ENCODE data around the gene FGD5. TPM values are rescaled to one million over a fixed set of nuclear protein-coding genes. Genes with fewer than 3 reads are reported as not detected.

The FGD5 gene
- polyA plus RNA-seq, 1 of the 3 experiments (the other 2 are of a cell fraction), result not detected

DNA sequence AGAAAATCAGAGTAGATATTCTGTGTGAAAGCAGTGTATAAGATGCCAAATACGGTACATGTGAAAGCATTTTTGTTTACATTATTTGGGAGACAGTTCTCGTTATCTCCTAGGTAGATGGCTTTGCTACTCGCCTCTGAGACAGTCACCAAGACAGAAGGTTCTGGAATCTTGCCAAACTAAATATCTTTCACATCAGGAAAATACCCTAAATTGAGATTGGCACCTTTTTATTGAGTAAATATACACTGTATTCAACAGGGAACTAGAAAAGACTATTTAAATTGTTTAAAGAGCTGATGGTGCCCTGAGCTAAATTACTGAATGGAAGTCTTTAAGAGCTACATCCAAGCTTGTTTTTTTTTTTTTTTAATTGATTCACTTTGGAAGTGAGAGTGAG lies 3.4 kb downstream of the FGD5 start:
- Histone ChIP-seq H3K36me3 (replicated peaks in 1 of 2; ENCODE audit: control insufficient read depth in 1 of 2, insufficient read depth in 2 of 2, low read length in 1 of 2) (no peaks in the 10 kb centered on the region), H3K27ac (ENCODE audit: low read depth in 2 of 2, low read length in 1 of 2) (no peak overlapping the region), H2AFZ (ENCODE audit: low read depth) (no peak overlapping the region), H3K9me3 (no peaks in the 10 kb centered on the region), H3K9me2 (no peaks in the 10 kb centered on the region), H3K4me2 (no peak overlapping the region), H3K4me3 (ENCODE audit: low read depth in 2 of 2, low read length in 1 of 2) (no peak overlapping the region), H3F3A (replicated peaks; ENCODE audit: insufficient read depth) (no peaks in the 10 kb centered on the region), H3K27me3 (ENCODE audit: insufficient read depth) (peaks cover 27% of the 10 kb centered on the region), H3K9ac (no peak overlapping the region), H3K4me1 (ENCODE audit: control insufficient read depth in 1 of 2, insufficient read depth in 2 of 2, low read depth in 1 of 2, low read length in 1 of 2) (no peaks in the 10 kb centered on the region; a peak in 1 of 4 replicates), H3K79me2 (ENCODE audit: insufficient read depth) (no peaks in the 10 kb centered on the region), H4K20me1 (ENCODE audit: insufficient read depth) (no peaks in the 10 kb centered on the region)
- WGBS (ENCODE audit: low lambda C conversion rate), result 62% methylated on average over 3 of the region's 3 CpGs
- CTCF ChIA-PET, result interaction anchor here (0.7 kb wide), 1 partner anchor 11 kb away, joined by 3 read pairs; no protein-coding TSS in a partner anchor
- no peak for TF ChIP-seq TCF12 (IDR thresholded peaks at IDR 0.05)
- POLR2A ChIA-PET, result no interaction called here
- DNase-seq, result no peak

DNA sequence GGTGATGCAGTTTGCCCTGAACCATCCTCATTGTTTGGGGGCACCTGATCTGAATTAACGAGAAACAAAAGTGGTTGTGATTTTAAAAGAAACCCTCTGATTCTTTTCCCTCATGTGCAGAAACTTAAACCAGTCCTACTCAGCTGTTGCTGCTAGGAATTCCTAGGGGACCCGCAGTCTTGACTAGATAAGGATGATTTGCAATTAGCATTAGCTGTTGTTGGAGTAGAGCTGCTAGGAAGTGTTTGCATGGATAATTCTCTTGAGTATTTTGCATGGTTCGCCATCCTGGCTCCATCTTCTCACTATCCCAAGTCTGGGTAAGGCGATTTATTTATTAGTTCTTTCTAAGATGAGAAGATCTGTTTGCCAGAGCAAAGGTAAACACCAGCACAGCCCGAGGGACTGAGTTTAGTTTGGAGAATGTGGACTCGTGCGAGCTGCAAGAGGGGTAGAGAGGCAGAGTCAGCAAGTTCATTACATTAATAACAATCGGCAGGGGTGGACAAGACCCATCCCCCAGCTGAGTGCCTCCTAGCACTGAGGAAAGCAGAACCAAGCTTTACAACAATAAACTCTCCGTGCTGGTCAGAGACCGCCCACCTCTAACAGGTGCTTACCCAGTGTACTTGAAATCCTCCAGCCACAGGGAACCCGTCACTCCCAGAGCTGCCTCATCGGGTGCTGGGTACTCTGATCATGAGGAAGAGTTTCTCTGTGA lies 4.1 kb downstream of the FGD5 start:
- no peak for TF ChIP-seq FOXM1 (IDR thresholded peaks at IDR 0.05; ENCODE audit: low read depth)
- TF ChIP-seq FOSL2 (IDR thresholded peaks at IDR 0.05; ENCODE audit: borderline replicate concordance, low read depth), result no peak
- no peak for TF ChIP-seq GABPA (IDR thresholded peaks at IDR 0.05; ENCODE audit: low read depth)
- no peak for TF ChIP-seq EP300 (IDR thresholded peaks at IDR 0.05; ENCODE audit: borderline replicate concordance in 1 of 2, low read depth in 1 of 2, low read length in 1 of 2)
- no peak for TF ChIP-seq RXRA (IDR thresholded peaks at IDR 0.05; ENCODE audit: borderline replicate concordance, low read depth)
- TF ChIP-seq CHD2 (IDR thresholded peaks at IDR 0.05; ENCODE audit: low read length, partially characterized antibody), result no peak
- TF ChIP-seq, protein P1, sequence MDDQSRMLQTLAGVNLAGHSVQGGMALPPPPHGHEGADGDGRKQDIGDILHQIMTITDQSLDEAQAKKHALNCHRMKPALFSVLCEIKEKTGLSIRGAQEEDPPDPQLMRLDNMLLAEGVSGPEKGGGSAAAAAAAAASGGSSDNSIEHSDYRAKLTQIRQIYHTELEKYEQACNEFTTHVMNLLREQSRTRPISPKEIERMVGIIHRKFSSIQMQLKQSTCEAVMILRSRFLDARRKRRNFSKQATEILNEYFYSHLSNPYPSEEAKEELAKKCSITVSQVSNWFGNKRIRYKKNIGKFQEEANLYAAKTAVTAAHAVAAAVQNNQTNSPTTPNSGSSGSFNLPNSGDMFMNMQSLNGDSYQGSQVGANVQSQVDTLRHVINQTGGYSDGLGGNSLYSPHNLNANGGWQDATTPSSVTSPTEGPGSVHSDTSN (IDR thresholded peaks at IDR 0.05), result no peak
- TF ChIP-seq ELF1 (IDR thresholded peaks at IDR 0.05), result no peak
- Histone ChIP-seq H3K9me2 (no peaks in the 10 kb centered on the region), H3K4me1 (ENCODE audit: control insufficient read depth in 1 of 2, insufficient read depth in 2 of 2, low read depth in 1 of 2, low read length in 1 of 2) (no peaks in the 10 kb centered on the region; a peak in 1 of 4 replicates), H3K4me3 (ENCODE audit: low read depth in 2 of 2, low read length in 1 of 2) (no peak overlapping the region), H3F3A (replicated peaks; ENCODE audit: insufficient read depth) (no peaks in the 10 kb centered on the region), H3K9me3 (no peaks in the 10 kb centered on the region), H3K27me3 (ENCODE audit: insufficient read depth) (peaks cover 27% of the 10 kb centered on the region), H3K4me2 (no peak overlapping the region), H3K27ac (ENCODE audit: low read depth in 2 of 2, low read length in 1 of 2) (no peak overlapping the region), H2AFZ (ENCODE audit: low read depth) (no peak overlapping the region), H3K79me2 (ENCODE audit: insufficient read depth) (no peaks in the 10 kb centered on the region), H4K20me1 (ENCODE audit: insufficient read depth) (no peaks in the 10 kb centered on the region), H3K36me3 (replicated peaks in 1 of 2; ENCODE audit: control insufficient read depth in 1 of 2, insufficient read depth in 2 of 2, low read length in 1 of 2) (no peaks in the 10 kb centered on the region), H3K9ac (no peak overlapping the region)
- ChIA-PET CTCF (interaction anchor here (0.8 to 1.3 kb wide), 4 partner anchors 9 to 97 kb away, joined by 3 to 4 read pairs (median 4); no protein-coding TSS in a partner anchor), POLR2A (no interaction called here)
- no peak for DNase-seq
- 22% methylated on average over 12 of the region's 12 CpGs for WGBS (ENCODE audit: low lambda C conversion rate)

DNA sequence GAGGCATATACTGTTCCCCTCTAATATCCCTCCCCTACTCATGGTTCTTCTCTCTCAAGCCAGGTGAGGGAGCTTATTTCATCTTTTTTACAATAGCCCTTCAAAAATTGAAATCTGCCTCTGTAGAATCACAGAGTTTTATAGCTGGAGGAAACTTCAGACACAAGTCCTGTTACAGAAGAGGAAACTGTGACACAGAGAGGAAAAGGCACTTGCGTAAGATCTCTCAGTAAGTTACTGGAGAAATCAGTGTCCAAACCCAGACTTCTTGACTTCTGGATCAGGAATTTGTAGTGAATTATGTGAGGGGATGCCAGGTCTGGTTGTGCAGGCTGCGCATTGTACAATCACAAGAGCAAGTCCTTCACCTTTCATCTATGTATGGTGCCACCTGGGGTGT lies 4.6 kb downstream of the FGD5 start:
- DNase-seq, result no peak
- Histone ChIP-seq H3K4me3 (ENCODE audit: low read depth in 2 of 2, low read length in 1 of 2) (no peak overlapping the region), H2AFZ (ENCODE audit: low read depth) (no peak overlapping the region), H3K4me1 (ENCODE audit: control insufficient read depth in 1 of 2, insufficient read depth in 2 of 2, low read depth in 1 of 2, low read length in 1 of 2) (no peaks in the 10 kb centered on the region; a peak in 1 of 4 replicates), H4K20me1 (ENCODE audit: insufficient read depth) (no peaks in the 10 kb centered on the region), H3K9me2 (no peaks in the 10 kb centered on the region), H3K36me3 (replicated peaks in 1 of 2; ENCODE audit: control insufficient read depth in 1 of 2, insufficient read depth in 2 of 2, low read length in 1 of 2) (no peaks in the 10 kb centered on the region), H3K27ac (ENCODE audit: low read depth in 2 of 2, low read length in 1 of 2) (no peak overlapping the region), H3K9me3 (no peaks in the 10 kb centered on the region), H3K79me2 (ENCODE audit: insufficient read depth) (no peaks in the 10 kb centered on the region), H3F3A (replicated peaks; ENCODE audit: insufficient read depth) (no peaks in the 10 kb centered on the region), H3K9ac (no peak overlapping the region), H3K27me3 (ENCODE audit: insufficient read depth) (peaks cover 27% of the 10 kb centered on the region), H3K4me2 (no peak overlapping the region)
- POLR2A ChIA-PET, result no interaction called here
- CTCF ChIA-PET, result interaction anchor here (0.8 to 1.3 kb wide), 4 partner anchors 8 to 96 kb away, joined by 3 to 4 read pairs (median 4); no protein-coding TSS in a partner anchor
- 66% methylated on average over 2 of the region's 2 CpGs for WGBS (ENCODE audit: low lambda C conversion rate)
- no peak for TF ChIP-seq ELF1 (IDR thresholded peaks at IDR 0.05)
- no peak for TF ChIP-seq RCOR1 (IDR thresholded peaks at IDR 0.05; ENCODE audit: low read length)
- TF ChIP-seq, protein P1 (IDR thresholded peaks at IDR 0.05), result no peak
- TF ChIP-seq TCF12 (IDR thresholded peaks at IDR 0.05), result no peak

Measured in SK-N-SH (cell line).